Midbrain (tissue), 1 donor: ENCODE measurements around the gene DUSP7.
"Not testable (repeated sequence)": the region's sequence is repeated elsewhere in the genome, so short reads cannot be mapped to it uniquely, and the experiment has no call there.

Experiments
- DNase-seq: peaks from one replicate; lab custom pipeline; 2025; lab: John Stamatoyannopoulos, UW

DUSP7 gene

GRCh38 chr3:52046902-52047239 lies 9.5 kb downstream of the DUSP7 start:
- peak; percentile 43 for DNase-seq

GRCh38 chr3:52046186-52046901 lies 10.0 kb downstream of the DUSP7 start:
- DNase-seq: peak; percentile 43

DNA sequence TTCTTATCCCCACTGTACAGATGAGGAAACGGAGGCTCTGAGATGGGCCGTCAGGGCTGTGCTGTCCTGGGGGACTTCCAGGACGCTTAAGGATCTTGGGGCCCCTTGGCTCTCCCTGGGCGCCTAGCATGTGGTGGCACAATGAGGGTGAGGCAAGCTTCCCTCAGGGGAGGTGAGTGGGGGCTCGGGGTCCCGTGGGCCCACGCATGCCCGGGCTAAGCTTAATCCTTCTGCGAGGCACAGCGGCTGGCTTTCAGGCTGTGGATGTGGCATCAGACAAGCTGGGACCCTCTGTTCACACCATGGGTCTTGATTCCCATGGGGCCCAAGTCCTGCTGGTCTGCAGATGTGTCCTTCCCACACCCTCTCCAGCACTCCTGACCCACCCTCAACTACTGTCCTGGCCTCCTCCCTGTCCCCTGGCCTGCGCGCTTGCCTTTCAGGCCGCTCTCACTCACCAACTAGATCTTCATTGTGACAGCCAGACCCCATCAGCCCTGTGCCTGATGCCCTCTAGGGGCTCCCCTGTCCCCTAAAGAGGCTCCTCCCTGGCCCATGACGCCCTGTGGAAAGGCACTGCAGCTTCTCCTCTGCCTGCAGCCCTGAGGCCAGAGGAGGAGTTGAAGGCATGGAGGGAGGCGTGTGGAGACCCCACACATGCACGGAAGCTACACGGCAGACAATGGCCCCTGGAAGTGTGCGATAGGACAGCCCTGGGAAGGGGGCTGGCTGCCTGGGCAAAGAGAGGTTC lies 11.3 kb downstream of the DUSP7 start:
- no peak for DNase-seq

- DNase-seq: no peak
Observed at GRCh38 chr3:52043750-52044149, 12.6 kb downstream of the DUSP7 start.

GRCh38 chr3:52043039-52043438 lies 13.3 kb downstream of the DUSP7 start:
- DNase-seq: not testable (repeated sequence)

DNA sequence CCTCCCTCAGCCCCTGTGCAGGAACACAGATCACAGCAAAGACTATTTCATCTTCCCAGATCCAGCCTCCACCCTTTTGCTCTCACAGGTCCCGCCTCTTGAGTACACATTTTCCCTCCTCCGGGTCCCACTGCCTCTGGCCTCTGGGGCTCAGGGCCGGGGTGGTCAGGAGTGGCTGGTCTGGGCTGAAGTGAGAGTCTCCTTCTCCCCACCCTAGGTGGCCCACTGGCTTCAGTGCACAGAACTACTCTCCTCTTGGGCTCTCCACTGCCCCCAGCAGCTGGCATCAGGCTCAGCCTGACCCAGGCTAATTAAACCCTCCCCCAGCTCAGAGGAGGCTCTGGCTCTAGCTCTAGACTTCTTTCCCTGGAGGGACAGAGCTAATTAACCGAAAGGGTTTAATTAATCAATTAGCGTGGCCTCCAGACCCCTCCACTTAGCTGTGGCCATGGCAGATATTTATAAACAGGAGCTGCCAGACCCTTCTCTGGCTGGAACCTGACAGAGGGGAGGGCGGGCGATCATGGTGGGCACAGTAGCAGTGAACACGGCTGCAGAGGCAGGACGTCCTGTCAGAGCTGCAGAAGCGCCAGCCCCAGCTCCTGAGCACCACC lies 15.1 kb downstream of the DUSP7 start:
- DNase-seq: peak; percentile 77

DNA sequence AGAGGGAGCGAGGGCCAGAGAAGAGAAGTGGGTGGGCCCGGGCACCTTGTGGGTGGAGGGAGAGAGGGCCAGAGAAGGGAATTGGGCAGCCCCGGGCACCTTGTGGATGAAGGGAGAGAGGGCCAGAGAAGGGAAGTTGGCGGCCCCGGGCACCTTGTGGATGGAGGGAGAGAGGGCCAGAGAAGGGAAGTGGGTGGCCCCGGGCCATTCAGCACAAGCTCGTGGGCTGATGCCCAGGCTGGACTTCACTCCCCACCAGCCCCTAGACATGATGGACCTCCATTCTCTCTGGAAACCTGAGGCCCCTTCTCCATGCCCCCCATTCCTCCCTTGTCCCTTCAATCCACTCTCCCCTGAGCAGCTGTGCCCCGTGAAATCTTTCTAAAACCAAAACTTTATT lies 15.8 kb downstream of the DUSP7 start:
- DNase-seq: no peak

GRCh38 chr3:52039846-52040245 lies 16.5 kb downstream of the DUSP7 start:
- peak; percentile 98 for DNase-seq

- DNase-seq: peak; percentile 67
Observed at GRCh38 chr3:52039426-52039825, 16.9 kb downstream of the DUSP7 start.

DNA sequence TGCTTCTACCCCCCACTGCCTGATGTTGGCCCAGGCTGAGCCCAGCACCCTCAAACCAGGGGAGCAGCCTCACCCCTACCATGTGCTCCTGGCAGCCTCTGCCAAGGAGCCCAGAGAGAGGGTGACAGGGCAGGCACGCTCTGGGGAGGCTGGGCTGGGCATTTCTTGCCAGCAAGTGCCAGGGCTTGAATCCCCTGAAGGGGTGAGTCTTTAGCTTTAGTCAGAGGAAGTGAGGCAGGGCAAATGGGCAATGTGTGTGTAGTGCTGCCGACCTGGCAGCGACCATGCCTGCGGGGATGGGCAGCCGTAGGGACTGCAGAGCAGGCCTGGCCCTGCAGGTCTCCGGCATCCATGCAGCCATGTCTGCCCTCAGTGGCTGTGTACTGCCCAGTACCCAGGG lies 18.1 kb downstream of the DUSP7 start:
- DNase-seq: no peak

DNA sequence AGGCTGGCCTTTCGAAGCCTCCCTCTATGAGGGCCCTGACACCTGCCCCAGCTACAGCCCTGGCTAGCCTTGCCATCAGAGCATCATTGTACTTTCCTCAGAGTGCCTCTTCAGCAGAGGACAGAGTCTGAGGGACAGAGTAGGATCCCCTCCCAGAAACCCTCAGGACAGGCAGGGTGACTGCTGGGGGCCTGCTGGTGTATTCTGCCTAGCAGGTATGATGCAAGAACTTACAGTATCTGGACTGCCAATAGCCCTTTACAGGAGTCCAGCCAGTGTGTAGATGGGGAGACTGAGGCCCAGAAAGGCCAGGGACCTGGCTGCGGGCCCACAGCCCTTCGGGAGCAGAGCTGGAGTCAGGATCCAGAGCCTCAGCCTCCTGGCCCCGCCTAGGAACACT lies 19.1 kb downstream of the DUSP7 start:
- no peak for DNase-seq

DNA sequence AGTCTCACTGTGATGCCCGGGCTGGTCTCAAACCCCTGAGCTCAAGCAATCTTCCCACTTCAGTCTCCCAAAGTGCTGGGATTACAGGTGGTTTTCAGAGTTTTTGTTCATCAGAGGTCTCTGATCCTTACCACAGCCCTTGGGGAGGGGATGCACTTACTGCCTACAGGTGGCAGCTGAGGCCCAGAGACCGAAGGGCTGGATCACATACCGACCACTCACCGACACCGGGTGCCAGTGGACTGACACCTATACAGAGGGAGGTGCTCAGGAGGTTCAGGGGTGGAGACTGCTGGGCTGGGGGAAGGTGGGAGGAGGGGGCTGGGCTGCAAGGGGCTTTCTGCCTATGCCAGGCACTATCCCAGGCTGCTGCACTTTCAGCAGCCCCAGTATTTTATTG lies 19.5 kb downstream of the DUSP7 start:
- DNase-seq: no peak

GRCh38 chr3:52036222-52036694 lies 20.1 kb downstream of the DUSP7 start:
- DNase-seq: no peak

DNA sequence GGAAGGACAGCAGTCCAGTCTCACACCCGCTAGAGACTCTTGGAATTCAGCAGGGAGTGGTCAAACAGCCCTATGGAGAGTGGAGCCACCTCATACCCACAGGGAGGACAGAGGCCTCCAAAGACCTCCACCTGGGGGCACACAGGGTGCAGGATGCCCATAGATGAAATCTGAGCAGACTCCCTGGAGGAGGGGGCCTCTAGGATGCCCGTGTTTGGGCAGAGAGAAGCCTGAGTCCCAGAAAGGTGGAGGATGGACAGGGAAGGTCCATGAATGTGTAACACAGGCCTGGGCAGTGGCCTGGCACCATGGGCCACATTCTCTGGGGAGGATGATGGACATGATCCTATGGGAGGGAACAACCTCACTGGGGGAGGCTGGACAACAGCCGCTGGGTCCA lies 21.7 kb downstream of the DUSP7 start:
- no peak for DNase-seq

GRCh38 chr3:52034212-52034611 lies 22.2 kb downstream of the DUSP7 start:
- DNase-seq: no peak

GRCh38 chr3:52033748-52034147 lies 22.6 kb downstream of the DUSP7 start:
- not testable (repeated sequence) for DNase-seq

DNA sequence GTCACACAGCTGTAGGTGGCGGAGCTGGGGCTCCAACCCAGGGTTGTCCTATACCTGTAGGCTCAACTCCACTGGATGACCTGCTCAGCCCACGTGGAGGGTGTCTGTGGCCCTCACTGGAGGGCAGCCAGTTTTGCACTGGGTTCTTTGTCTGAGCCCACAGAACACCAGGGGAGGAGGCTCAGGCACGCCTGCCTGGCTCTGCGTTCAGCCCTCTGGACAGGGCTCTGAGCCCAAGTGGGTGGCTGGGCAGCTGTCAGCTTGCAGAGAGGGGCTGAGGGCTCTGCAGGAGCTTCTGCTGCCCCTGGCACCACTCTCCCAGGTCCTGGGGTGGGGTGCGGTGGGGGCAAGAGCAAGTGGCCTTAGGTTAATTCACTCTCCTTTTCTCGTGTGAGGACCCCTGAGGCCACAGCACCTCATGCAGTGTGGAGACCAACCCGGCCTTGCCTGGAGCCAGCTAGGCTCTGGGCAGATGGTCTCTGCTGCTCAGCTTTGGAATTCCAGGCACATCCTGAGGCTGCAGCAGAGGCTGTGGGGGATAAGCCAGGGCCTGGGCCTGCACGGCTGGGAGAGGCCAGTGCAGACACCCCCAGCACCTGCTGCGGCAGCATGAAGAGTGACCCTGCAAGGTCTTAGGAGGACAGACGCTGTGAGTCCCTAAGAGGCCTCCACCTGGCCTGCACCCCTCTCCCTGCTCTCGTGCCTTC lies 23.5 kb downstream of the DUSP7 start:
- DNase-seq: peak; percentile 42

DNA sequence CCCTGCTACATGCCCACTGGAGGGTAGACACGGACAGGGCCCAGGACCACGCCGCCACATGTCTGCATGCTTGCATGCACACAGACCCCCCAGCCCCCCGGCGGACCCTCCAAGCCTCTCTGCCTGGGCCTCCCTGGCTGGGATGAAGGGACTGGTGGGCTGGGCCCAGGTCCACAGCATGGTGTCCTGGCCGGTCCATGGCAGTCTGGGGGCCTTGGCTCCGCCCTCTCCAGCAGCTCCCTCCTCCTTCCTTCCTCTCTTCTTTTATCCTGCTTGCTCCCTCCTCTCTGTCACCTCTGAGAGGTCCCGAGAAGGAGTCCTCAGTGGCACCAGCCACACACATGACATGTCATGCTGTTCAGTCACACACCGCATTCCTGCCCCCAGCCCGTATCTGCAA lies 24.5 kb downstream of the DUSP7 start:
- no peak for DNase-seq

DNA sequence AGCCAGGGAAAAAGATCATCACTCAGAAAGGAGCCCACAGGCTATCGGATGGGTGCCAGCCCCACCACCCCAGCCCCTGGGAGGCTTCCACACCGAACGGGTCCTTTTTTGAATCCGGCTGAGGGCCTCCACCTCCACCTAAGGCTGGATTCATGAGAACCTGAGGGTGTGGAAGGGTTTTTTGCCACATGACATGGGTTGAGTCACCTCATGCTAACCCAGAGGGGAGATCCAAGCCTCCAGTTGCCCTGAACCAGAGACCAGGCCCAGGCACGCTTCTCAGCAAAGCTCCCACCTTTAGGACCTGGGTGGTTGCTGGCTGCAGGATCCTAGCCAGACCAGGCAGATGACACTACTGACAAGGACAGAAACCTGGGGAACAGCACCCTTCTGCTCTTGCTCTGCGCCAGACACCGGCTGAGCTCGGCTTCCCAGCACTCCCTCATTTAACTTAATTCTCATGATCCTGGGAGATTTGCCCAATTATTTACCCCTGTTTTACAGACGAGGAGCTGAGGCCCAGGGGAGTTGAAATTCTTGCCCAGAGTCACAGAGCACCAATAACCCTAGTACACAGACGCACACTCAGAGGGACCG lies 25.6 kb downstream of the DUSP7 start:
- no peak for DNase-seq

DNA sequence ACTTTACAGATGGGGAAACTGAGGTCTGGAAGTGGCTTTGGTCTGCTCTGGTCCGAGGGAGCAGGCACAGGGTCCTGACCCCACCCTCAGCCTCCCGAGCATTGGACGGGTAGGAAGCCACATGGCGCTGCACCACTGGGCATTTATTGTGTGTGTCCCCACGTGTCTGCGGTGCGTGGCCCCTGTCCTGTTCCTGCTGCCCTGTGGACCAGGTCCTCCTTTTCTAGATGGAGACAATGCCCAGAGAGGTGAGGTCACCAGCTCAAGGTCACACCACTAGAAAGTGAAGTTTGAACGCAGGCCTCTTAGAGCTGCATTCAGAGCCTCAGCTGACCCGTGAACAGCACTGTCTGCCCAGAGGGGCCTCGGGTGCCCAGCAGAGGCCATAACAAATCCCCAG lies 26.8 kb downstream of the DUSP7 start:
- DNase-seq: no peak

- DNase-seq: no peak
Observed at GRCh38 chr3:52029053-52029452, 27.3 kb downstream of the DUSP7 start.

- peak; percentile 79 for DNase-seq
Observed at GRCh38 chr3:52028572-52028971, 27.8 kb downstream of the DUSP7 start.
